Neuronal stem cell (in vitro differentiated cells): ENCODE measurements around the gene ADCY2.

Experiments
- DNase-seq: peaks from one replicate; pipeline ENCODE4 v3.0.0-alpha.2; 2013; ENCODE audit warnings: low spot score
- H2AFZ ChIP-seq: one replicate; pipeline ENCODE4 v1.6.1; 2013; ENCODE audit warnings: mild to moderate bottlenecking, low read length, inconsistent platforms
- H2AK5ac ChIP-seq: 2 replicates; pipeline ENCODE4 v1.6.1; 2013; ENCODE audit warnings: low read depth, mild to moderate bottlenecking, inconsistent platforms, low read length, moderate library complexity, mixed read lengths
- H2BK120ac ChIP-seq: 2 replicates; pipeline ENCODE4 v1.6.1; 2013; ENCODE audit warnings: low read depth, mild to moderate bottlenecking, inconsistent platforms, low read length, moderate library complexity, mixed read lengths
- H2BK12ac ChIP-seq: one replicate; pipeline ENCODE4 v1.6.1; 2013; ENCODE audit warnings: low read length, inconsistent platforms
- H2BK15ac ChIP-seq: 2 replicates; pipeline ENCODE4 v1.6.1; 2013; ENCODE audit warnings: mild to moderate bottlenecking, low read length, inconsistent platforms, mixed read lengths
- H2BK5ac ChIP-seq: one replicate; pipeline ENCODE4 v1.6.1; 2013; ENCODE audit warnings: inconsistent platforms, mild to moderate bottlenecking, low read length, moderate library complexity
- H3K14ac ChIP-seq: one replicate; pipeline ENCODE4 v1.6.1; 2013; ENCODE audit warnings: low read length, inconsistent platforms
- H3K18ac ChIP-seq: 2 replicates; pipeline ENCODE4 v1.6.1; 2013; ENCODE audit warnings: low read length, inconsistent platforms
- H3K23ac ChIP-seq: 2 replicates; pipeline ENCODE4 v1.6.1; 2013; ENCODE audit warnings: low read depth, mild to moderate bottlenecking, mixed read lengths, low read length, inconsistent platforms; ENCODE audit not compliant: poor library complexity
- H3K27ac ChIP-seq: replicated peaks from 3 replicates; pipeline ENCODE4 v1.5.1; 2013; ENCODE audit warnings: low read length, inconsistent platforms
- H3K27me3 ChIP-seq, 3 experiments: 2 replicates each; pipeline ENCODE4 v1.6.1; 2013; ENCODE audit warnings: low read length in 3 of 3, mild to moderate bottlenecking in 2 of 3, inconsistent platforms in 1 of 3, low read depth in 1 of 3, mixed read lengths in 1 of 3, moderate library complexity in 1 of 3; ENCODE audit not compliant: control insufficient read depth in 3 of 3, insufficient read depth in 3 of 3
- H3K36me3 ChIP-seq, 2 donors: replicated peaks in 1 of 2; 2 replicates each; pipeline ENCODE4 v1.6.1; 2013; ENCODE audit warnings: low read length in 2 of 2; ENCODE audit not compliant: control insufficient read depth in 2 of 2, insufficient read depth in 2 of 2
- H3K4ac ChIP-seq: 2 replicates; pipeline ENCODE4 v1.6.1; 2013; ENCODE audit warnings: inconsistent platforms, mild to moderate bottlenecking, low read length, moderate library complexity
- H3K4me1 ChIP-seq, 2 donors: 1 replicate in 1 of 2; 2 replicates in 1 of 2; pipeline ENCODE4 v1.6.1; 2013; ENCODE audit warnings: low read length in 2 of 2, low read depth in 1 of 2; ENCODE audit not compliant: control insufficient read depth in 2 of 2, insufficient read depth in 1 of 2
- H3K4me2 ChIP-seq: one replicate; pipeline ENCODE4 v1.6.1; 2013; ENCODE audit warnings: mild to moderate bottlenecking, low read length, inconsistent platforms; ENCODE audit not compliant: insufficient read depth, poor library complexity, severe bottlenecking
- H3K4me3 ChIP-seq, 2 donors: 2 replicates each; pipeline ENCODE4 v1.5.1; 2013; ENCODE audit warnings: low read length in 2 of 2, mild to moderate bottlenecking in 2 of 2, inconsistent platforms in 1 of 2, moderate library complexity in 1 of 2
- H3K79me1 ChIP-seq: one replicate; pipeline ENCODE4 v1.6.1; 2013; ENCODE audit warnings: low read depth, mild to moderate bottlenecking, inconsistent platforms, low read length, moderate library complexity
- H3K9ac ChIP-seq: one replicate; pipeline ENCODE4 v1.6.1; 2013; ENCODE audit warnings: mild to moderate bottlenecking, low read depth, low read length, inconsistent platforms; ENCODE audit not compliant: poor library complexity
- H3K9me3 ChIP-seq, 2 donors: replicated peaks in 1 of 2; 2 replicates each; pipeline versions ENCODE3 to v1.6.1; 2013; ENCODE audit warnings: low read length in 2 of 2, mild to moderate bottlenecking in 2 of 2, inconsistent platforms in 1 of 2, low read depth in 1 of 2, mixed read lengths in 1 of 2, moderate library complexity in 1 of 2; ENCODE audit not compliant: control insufficient read depth in 2 of 2, insufficient read depth in 1 of 2
- H4K8ac ChIP-seq: one replicate; pipeline ENCODE4 v1.6.1; 2013; ENCODE audit warnings: low read depth, mild to moderate bottlenecking, inconsistent platforms, low read length, moderate library complexity
- H4K91ac ChIP-seq: one replicate; pipeline ENCODE4 v1.6.1; 2013; ENCODE audit warnings: low read length, low read depth, mild to moderate bottlenecking, inconsistent platforms; ENCODE audit not compliant: poor library complexity
- WGBS, 2 donors: extraction: QIAGEN DNeasy Blood & Tissue Kit; methylation state at CpG; one replicate each; pipeline ENCODE4 v1.1.7; 2013; ENCODE audit warnings: missing lambda C conversion rate in 2 of 2, mixed read lengths in 1 of 2; ENCODE audit not compliant: insufficient read length in 2 of 2, insufficient replicate concordance in 1 of 2; ENCODE audit errors: extremely low coverage in 2 of 2; 5-methylcytosine and 5-hydroxymethylcytosine counted together

ADCY2 gene

DNA sequence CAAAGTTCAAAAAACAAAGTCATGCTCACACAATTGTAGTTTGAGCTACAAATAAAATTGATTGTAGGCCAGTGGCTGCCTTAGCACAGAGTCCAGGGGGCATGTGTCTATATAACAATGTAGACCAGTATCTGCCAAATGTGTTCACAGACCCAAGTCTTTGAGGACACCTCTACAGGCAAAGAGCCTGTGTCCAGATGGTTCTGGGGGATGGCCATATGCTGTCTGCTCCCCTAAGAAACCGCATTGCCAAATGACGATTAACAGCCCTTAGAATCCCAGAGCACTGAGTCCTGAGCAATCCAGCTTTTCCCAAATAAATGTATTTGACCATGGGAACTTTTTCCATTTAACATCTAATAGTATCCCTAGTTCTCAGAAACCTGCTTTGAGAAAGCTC lies 169.6 kb downstream of the ADCY2 start:
- Histone ChIP-seq H2BK12ac (no peak overlapping the region), H3K9me3 (no peaks in the 10 kb centered on the region), H3K36me3 (no peaks in the 10 kb centered on the region), H2BK15ac (no peak overlapping the region), H3K4ac (no peak overlapping the region), H3K4me1 (peaks cover 0 to 12% of the 10 kb centered on the region in 2 donors), H3K9ac (no peak overlapping the region), H3K27me3 (no peaks in the 10 kb centered on the region), H3K23ac (no peak overlapping the region), H2BK120ac (no peak overlapping the region), H4K8ac (no peak overlapping the region), H3K27ac (no peak overlapping the region), H3K4me3 (no peak overlapping the region), H2AK5ac (no peak overlapping the region), H3K4me2 (no peak overlapping the region), H3K14ac (no peak overlapping the region), H3K18ac (no peak overlapping the region), H2BK5ac (no peak overlapping the region), H4K91ac (no peak overlapping the region), H3K79me1 (peaks cover 1% of the 10 kb centered on the region), H2AFZ (no peak overlapping the region)
- no CpG with 5 or more reads among the region's 2 CpGs for WGBS, 2 donors
- no peak for DNase-seq

DNA sequence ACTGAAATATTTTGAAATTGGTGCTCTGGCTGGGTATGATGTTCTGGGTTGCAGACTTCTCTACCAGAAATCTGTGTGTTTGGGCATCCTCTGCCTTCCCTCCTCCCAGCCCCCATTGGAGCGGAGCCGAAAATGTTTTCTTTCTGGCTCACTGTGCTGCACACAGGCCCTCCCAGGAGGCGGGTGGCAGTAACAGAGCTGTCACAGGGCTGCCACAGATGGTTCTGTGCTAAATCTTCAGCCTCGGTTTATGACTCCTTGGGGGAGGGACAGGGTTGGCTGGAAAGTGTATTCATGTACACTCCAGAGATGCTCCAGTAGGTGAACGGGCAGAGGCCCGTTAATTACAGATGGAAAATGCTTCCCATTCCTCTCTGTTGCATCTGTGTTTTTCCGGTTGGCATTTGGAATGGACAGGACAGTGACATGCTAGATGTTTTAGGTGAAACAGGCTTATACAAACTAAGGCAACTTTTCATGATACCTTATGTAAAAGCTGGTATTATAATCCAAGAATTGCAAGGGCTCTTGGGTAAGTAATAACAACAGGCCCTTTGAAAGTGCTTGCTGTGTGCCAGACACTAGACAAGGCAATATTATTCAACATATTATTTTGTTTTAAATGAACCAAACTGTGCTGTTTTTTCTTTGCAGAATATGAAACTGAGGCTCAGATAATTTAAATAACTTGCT lies 180.2 kb downstream of the ADCY2 start:
- Histone ChIP-seq H3K4me3 (no peak overlapping the region), H3K79me1 (no peaks in the 10 kb centered on the region), H3K9me3 (no peaks in the 10 kb centered on the region), H3K23ac (no peak overlapping the region), H3K4me2 (no peak overlapping the region), H3K9ac (no peak overlapping the region), H4K91ac (no peak overlapping the region), H2AFZ (peak overlapping the region; percentile 21), H2BK12ac (no peak overlapping the region), H3K18ac (no peak overlapping the region), H3K27me3 (no peaks in the 10 kb centered on the region), H3K36me3 (no peaks in the 10 kb centered on the region), H3K14ac (no peak overlapping the region), H2AK5ac (no peak overlapping the region), H3K4ac (no peak overlapping the region), H2BK15ac (no peak overlapping the region), H2BK5ac (no peak overlapping the region), H3K27ac (no peak overlapping the region), H2BK120ac (no peak overlapping the region), H3K4me1 (peaks cover 0 to 3% of the 10 kb centered on the region in 2 donors), H4K8ac (no peak overlapping the region)
- no CpG with 5 or more reads among the region's 7 CpGs for WGBS, 2 donors
- no peak for DNase-seq

DNA sequence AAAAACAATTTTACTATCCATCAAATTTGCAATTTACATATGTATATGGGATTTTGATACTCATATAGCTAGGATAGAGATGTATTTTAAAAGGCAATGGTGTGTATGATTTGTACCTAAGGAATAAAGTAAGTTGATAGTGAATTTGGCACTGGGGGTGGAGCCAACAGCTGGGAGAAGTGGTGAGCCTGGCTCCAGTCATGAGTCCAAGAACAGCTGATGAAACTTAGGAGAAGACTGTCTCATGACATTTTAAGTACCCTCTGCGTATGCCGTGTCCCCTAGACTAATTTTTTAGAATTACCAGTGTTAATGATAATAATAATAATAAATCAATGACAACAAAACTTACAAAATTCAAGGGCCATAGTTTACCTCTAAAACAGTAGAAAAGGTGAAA lies 181.4 kb downstream of the ADCY2 start:
- DNase-seq = no peak
- Histone ChIP-seq H3K4me1 (peaks cover 0 to 3% of the 10 kb centered on the region in 2 donors), H2BK120ac (no peak overlapping the region), H3K27me3 (no peaks in the 10 kb centered on the region), H3K9ac (no peak overlapping the region), H3K9me3 (no peaks in the 10 kb centered on the region), H3K27ac (no peak overlapping the region), H2BK15ac (no peak overlapping the region), H2BK5ac (no peak overlapping the region), H2AFZ (no peak overlapping the region), H3K4me2 (no peak overlapping the region), H4K8ac (no peak overlapping the region), H3K79me1 (no peaks in the 10 kb centered on the region), H3K4me3 (no peak overlapping the region), H3K23ac (no peak overlapping the region), H2AK5ac (no peak overlapping the region), H2BK12ac (no peak overlapping the region), H4K91ac (no peak overlapping the region), H3K18ac (no peak overlapping the region), H3K4ac (no peak overlapping the region), H3K36me3 (no peaks in the 10 kb centered on the region), H3K14ac (no peak overlapping the region)
- WGBS, 2 donors = no CpG with 5 or more reads among the region's 2 CpGs

DNA sequence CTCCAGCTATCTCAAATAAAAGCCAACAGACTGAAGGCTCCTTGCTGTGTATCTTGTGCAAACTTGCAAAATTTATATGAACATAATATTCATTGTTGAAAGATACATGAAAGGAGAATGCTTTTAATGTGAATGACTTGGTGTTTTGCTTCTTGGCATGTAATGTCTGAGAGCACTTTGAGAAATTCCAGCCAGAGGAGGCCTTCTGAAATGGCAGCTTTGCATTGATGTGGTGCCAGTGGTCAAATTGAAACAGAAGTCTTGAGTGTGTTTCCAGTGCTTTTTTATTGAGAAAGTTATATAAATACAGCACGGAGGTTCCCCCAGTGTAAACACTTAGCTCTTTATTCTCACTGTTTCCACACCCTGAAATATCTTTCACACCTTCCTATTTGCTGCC lies 182.1 kb downstream of the ADCY2 start:
- Histone ChIP-seq H2AK5ac (no peak overlapping the region), H3K4me3 (no peak overlapping the region), H2BK5ac (no peak overlapping the region), H3K4me1 (peaks cover 0 to 3% of the 10 kb centered on the region in 2 donors), H2AFZ (no peak overlapping the region), H3K27ac (no peak overlapping the region), H3K4me2 (no peak overlapping the region), H2BK120ac (no peak overlapping the region), H3K23ac (no peak overlapping the region), H3K27me3 (no peaks in the 10 kb centered on the region), H3K18ac (no peak overlapping the region), H2BK15ac (no peak overlapping the region), H4K8ac (no peak overlapping the region), H2BK12ac (no peak overlapping the region), H3K79me1 (no peaks in the 10 kb centered on the region), H4K91ac (no peak overlapping the region), H3K14ac (no peak overlapping the region), H3K9ac (no peak overlapping the region), H3K4ac (no peak overlapping the region), H3K9me3 (no peaks in the 10 kb centered on the region), H3K36me3 (no peaks in the 10 kb centered on the region)
- WGBS, 2 donors = no CpG with 5 or more reads among the region's 1 CpG
- DNase-seq = no peak
